Measurements from ENCODE around the gene DPH6.
"Not testable (repeated sequence)": the region's sequence is repeated elsewhere in the genome, so short reads cannot be mapped to it uniquely, and the experiment has no call there.

The DPH6 gene

DNA sequence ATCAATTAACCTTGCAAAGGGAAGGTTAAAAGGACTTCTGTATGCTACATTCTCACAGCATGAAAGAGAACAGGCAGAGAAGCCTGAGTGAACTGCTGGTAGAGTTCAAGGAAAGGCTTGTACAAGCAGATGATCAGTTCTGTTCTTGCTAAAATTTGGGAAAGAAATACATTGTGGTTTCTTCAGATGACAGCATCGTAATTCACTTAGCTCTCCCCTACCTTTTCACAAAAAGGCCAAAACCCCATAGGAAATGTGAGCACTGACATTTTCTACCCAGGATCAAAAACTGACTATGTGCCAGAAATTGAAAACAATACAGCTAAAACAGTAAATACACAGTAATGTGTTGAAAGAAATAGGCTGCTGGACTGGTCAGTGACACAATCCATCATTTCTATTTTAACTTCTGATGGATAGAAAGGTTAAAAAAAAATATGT is 216.4 kb downstream of the DPH6 start:
- DNase-seq (ENCODE audit: low read depth in 2 of 2) = no peak

DNA sequence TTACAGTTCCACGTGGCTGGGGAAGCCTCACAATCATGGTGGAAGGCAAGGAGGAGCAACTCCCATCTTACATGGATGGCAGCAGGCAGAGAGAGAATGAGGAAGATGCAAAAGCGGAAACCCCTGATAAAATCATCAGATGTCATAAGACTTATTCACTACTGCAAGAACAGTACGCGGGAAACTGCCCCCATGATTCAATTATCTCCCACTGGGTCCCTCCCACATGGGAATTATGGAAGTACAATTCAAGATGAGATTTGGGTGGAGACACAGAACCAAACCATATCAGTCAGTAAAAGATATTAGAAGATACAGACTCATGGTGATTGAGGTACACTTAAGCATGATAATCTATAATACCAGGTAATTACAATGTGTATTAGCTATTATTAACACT is 217.1 kb downstream of the DPH6 start:
- not testable (repeated sequence) for DNase-seq (ENCODE audit: low read depth in 2 of 2)

DNA sequence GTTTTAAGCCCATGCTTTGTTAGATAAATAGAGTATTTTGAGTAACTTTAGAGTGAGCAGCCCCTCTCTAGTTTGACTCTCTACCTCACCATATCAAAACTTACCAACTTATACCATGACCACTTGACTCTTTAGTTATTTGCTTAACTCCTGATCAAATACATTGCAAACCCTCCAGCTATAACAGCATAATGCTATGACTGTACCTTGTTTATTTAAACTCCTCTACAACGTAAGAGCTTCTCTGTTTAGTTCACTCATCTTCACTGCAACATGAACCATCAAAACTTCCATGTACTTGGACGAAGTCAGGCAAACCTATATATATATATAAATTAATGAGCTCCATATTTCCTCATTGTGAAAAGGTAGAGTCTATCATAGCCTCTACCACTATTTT is 218.2 kb downstream of the DPH6 start:
- DNase-seq (ENCODE audit: low read depth in 2 of 2) = no peak

DNA sequence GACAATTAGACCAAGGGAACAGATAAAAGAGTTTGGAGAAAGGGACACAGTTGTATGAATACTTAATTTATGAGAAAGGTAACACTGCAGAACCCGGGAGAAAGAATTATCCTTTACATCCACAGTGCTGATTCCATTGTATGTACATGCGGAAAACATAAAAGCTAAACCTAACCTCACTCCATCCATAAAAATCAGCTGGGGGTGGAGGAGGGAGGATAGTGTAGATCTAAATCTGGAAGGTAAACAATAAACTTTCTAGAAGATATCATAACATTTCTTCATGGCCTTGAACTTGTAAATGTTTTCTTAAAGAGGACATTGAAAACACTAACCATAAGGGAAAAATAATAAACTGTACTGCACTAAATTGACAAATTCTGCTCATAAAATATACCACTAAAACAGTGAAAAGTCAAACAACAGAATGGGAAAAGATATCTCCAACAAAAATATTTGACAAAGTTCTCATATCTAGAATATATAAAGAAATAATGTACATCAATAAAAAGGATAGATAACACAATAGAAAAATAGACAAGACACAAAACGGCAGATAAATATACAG is 220.5 kb downstream of the DPH6 start:
- no peak for DNase-seq (ENCODE audit: low read depth in 2 of 2)

DNA sequence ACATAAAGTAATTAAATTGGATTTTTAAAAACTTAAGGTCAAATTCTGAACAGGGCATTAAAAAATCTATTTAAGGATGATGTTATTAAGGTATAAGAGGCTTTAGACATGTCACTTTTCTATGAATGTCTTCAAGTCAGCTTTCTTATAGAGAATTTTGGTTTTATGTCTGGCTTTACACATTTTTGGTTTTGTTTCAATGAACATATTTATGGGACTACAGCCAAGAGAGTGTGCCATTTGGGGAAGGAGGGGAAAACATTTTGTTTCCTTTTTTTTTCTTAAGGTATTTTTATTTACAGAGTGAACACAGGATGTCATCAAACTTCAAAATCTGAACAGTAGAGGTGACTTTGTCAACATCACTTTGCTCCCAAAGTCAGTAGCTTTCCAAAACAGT is 222.8 kb downstream of the DPH6 start:
- no peak for DNase-seq (ENCODE audit: low read depth in 2 of 2)

DNA sequence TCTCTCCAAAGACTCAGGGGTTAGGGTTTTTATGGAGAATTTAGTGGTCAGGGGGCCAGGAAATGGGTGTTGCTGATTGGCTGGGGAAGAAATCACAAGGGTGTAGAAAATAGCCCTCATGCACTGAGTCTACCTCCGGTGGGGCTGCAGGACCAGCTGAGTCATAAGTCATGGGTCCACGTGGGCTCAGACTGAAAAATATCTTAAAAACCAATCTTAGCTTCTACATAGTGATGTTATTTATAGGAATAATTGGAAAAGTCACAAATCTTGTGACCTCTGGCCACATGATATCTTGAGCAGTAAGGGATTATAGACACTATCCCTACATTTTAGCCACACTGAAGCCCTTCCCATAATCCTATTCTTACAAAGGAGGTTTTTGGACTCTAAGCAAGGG is 224.0 kb downstream of the DPH6 start:
- DNase-seq (ENCODE audit: low read depth in 2 of 2) = no peak

DNA sequence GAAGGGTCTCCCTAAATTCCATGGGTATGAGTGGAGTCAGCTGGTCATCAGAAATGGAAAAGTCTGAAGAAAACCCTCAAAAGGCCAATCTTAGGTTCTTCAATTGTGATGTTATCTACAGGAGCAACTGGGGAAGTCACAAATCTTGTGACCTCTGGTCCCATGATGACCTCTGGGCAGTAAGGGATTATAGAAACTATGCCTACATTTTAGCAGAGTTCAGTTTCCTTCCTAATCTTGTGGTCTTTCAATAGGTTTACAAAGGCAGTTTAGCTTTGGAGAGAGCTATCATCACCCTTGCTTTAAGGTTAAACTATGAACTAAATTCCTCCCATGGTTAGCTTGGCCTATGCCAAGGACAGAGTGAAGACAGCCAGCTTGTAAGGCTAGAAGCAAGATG is 225.1 kb downstream of the DPH6 start:
- no peak for DNase-seq (ENCODE audit: low read depth in 2 of 2)

Measured in activated CD8-positive, alpha-beta memory T cell treated with anti-CD3 and anti-CD28 coated beads for 4 hours (primary cell).